WTC11 (cell line): ENCODE data around the gene NPIPB2. TPM values are rescaled to one million over a fixed set of nuclear protein-coding genes. Genes with fewer than 3 reads are reported as not detected.

Experiments
- ATAC-seq: fragments of 200-7000 bp; cut with Tn5 transposase; 2 replicates; pipeline ENCODE4 v1.10.0; 2021; ENCODE audit warnings: mild to moderate bottlenecking, moderate library complexity
- CTCF ChIA-PET: fragments of 300-600 bp; sonication (Branson Sonifier 250); formaldehyde crosslinking; loops from one replicate; lab custom pipeline; 2021; ENCODE audit warnings: antibody characterized with exemption; lab: Charles Lee
- POLR2A ChIA-PET: fragments of 350-600 bp; sonication (Branson Sonifier 250); formaldehyde crosslinking; loops from one replicate; lab custom pipeline; 2021; ENCODE audit warnings: antibody characterized with exemption; lab: Charles Lee
- DNase-seq: peaks from one replicate; pipeline ENCODE4 v3.0.0; 2021; ENCODE audit warnings: low spot score
- H3K27ac Mint-ChIP-seq: 2 replicates; pipeline ENCODE4 v1.8.0; 2021; ENCODE audit warnings: mixed read lengths
- H3K27me3 Mint-ChIP-seq: 2 replicates; pipeline ENCODE4 v1.8.0; 2021; ENCODE audit warnings: low read depth, mild to moderate bottlenecking, moderate library complexity, mixed read lengths
- H3K36me3 Mint-ChIP-seq: 2 replicates; pipeline ENCODE4 v1.8.0; 2021; ENCODE audit warnings: mixed read lengths
- H3K4me1 Mint-ChIP-seq: 2 replicates; pipeline ENCODE4 v1.8.0; 2022; ENCODE audit warnings: mixed read lengths
- H3K4me3 Mint-ChIP-seq: 2 replicates; pipeline ENCODE4 v1.8.0; 2021; ENCODE audit warnings: mild to moderate bottlenecking, moderate library complexity, mixed read lengths
- H3K9me3 Mint-ChIP-seq: 2 replicates; pipeline ENCODE4 v1.8.0; 2021; ENCODE audit warnings: mixed read lengths
- ATF3 ChIP-seq: sonication (generic); formaldehyde crosslinking; conservative IDR thresholded peaks from 2 replicates; pipeline ENCODE4 v1.8.1; 2022; ENCODE audit warnings: mild to moderate bottlenecking, missing genetic modification reagents
- E2F4 ChIP-seq: sonication (generic); formaldehyde crosslinking; IDR thresholded peaks from 2 replicates; pipeline ENCODE4 v1.8.1; 2022; ENCODE audit warnings: low read depth, mild to moderate bottlenecking, moderate library complexity, missing genetic modification reagents, borderline replicate concordance
- E2F5 ChIP-seq: sonication (generic); formaldehyde crosslinking; IDR thresholded peaks from 2 replicates; pipeline ENCODE4 v1.8.1; 2022; ENCODE audit warnings: mild to moderate bottlenecking, moderate library complexity, missing genetic modification reagents
- ERG ChIP-seq: fragments of 250-450 bp; sonication (Bioruptor Pico); IDR thresholded peaks from 2 replicates; pipeline ENCODE4 v1.8.0; 2021; ENCODE audit warnings: mild to moderate bottlenecking
- FOXP1 ChIP-seq: sonication (generic); formaldehyde crosslinking; IDR thresholded peaks from 2 replicates; pipeline ENCODE4 v1.8.0; 2022; ENCODE audit warnings: missing genetic modification reagents, mild to moderate bottlenecking, moderate library complexity, borderline replicate concordance
- FOXP4 ChIP-seq: sonication (generic); formaldehyde crosslinking; IDR thresholded peaks from 2 replicates; pipeline ENCODE4 v1.8.0; 2022; ENCODE audit warnings: mild to moderate bottlenecking, missing genetic modification reagents
- MLX ChIP-seq: sonication (generic); formaldehyde crosslinking; IDR thresholded peaks from 2 replicates; pipeline ENCODE4 v1.8.1; 2023; ENCODE audit warnings: mild to moderate bottlenecking, missing genetic modification reagents, moderate library complexity
- NFE2L1 ChIP-seq: sonication (generic); formaldehyde crosslinking; IDR thresholded peaks from 2 replicates; pipeline ENCODE4 v1.8.1; 2023; ENCODE audit warnings: missing genetic modification reagents
- NR2C2 ChIP-seq: sonication (generic); formaldehyde crosslinking; IDR thresholded peaks from 2 replicates; pipeline ENCODE4 v1.8.0; 2022; ENCODE audit warnings: mild to moderate bottlenecking, missing genetic modification reagents
- PRDM15 ChIP-seq: sonication (generic); formaldehyde crosslinking; IDR thresholded peaks from 2 replicates; pipeline ENCODE4 v1.8.0; 2022; ENCODE audit warnings: missing genetic modification reagents
- SP1 ChIP-seq: sonication (generic); formaldehyde crosslinking; conservative IDR thresholded peaks from 2 replicates; pipeline ENCODE4 v1.8.1; 2022; ENCODE audit warnings: missing genetic modification reagents
- TP53 ChIP-seq: sonication (generic); formaldehyde crosslinking; IDR thresholded peaks from 2 replicates; pipeline ENCODE4 v1.8.1; 2023; ENCODE audit warnings: mild to moderate bottlenecking, missing genetic modification reagents
- USF1 ChIP-seq: sonication (generic); formaldehyde crosslinking; IDR thresholded peaks from 2 replicates; pipeline ENCODE4 v1.8.0; 2022; ENCODE audit warnings: mild to moderate bottlenecking, missing genetic modification reagents
- ZBTB43 ChIP-seq: sonication (generic); formaldehyde crosslinking; IDR thresholded peaks from 2 replicates; pipeline ENCODE4 v1.8.1; 2023; ENCODE audit warnings: mild to moderate bottlenecking, missing genetic modification reagents
- ZMAT4 ChIP-seq: fragments of 250-450 bp; sonication (Bioruptor Pico); IDR thresholded peaks from 2 replicates; pipeline ENCODE4 v1.9.0; 2021; ENCODE audit warnings: mild to moderate bottlenecking
- total RNA-seq: library from RNA; stranded (reverse); gene quantifications from 3 replicates; pipeline ENCODE4 v1.2.3, GENCODE V29; 2021

Gene NPIPB2
- total RNA-seq, 1 experiment from 2014 or later: 14.4 TPM

- DNase-seq (peak; percentile 22), ATAC-seq (no peak)
- Mint-ChIP-seq H3K9me3 (no peaks in the 10 kb centered on the region), H3K36me3 (peaks cover 2% of the 10 kb centered on the region; the same call in 1 of the 2 replicates), H3K27me3 (no peaks in the 10 kb centered on the region; the same call in 1 of the 2 replicates), H3K4me1 (peaks cover 36% of the 10 kb centered on the region), H3K4me3 (peak overlapping the region; percentile 94), H3K27ac (no peak overlapping the region)
- ChIA-PET CTCF (no interaction called here), POLR2A (no interaction called here)
- TF ChIP-seq ZMAT4 (no peak), E2F5 (CRISPR knock-in tag) (0 out of 2 replicates have a peak, but pooled peaks have one; percentile 13), MLX (CRISPR knock-in tag) (no peak), ERG (CRISPR knock-in tag) (no peak), FOXP1 (peak; percentile 11; the same call in 1 of the 2 replicates), TP53 (peak; percentile 79; the same call in 1 of the 2 replicates), E2F4 (CRISPR knock-in tag) (no peak), SP1 (CRISPR knock-in tag) (no peak)
Observed at GRCh38 chr16:11915114-11915643, 26.7 kb downstream of the NPIPB2 start.

- peak overlapping the region; percentile 94 for H3K4me3 Mint-ChIP-seq
- H3K27me3 Mint-ChIP-seq: no peaks in the 10 kb centered on the region; the same call in 1 of the 2 replicates
- CTCF ChIA-PET: no interaction called here
- ATAC-seq (no peak), DNase-seq (peak; percentile 19)
- POLR2A ChIA-PET: no interaction called here
- H3K4me1 Mint-ChIP-seq: peaks cover 37% of the 10 kb centered on the region
- H3K27ac Mint-ChIP-seq: peak overlapping the region; percentile 44
- H3K36me3 Mint-ChIP-seq: peaks cover 2% of the 10 kb centered on the region; the same call in 1 of the 2 replicates
- no peaks in the 10 kb centered on the region for H3K9me3 Mint-ChIP-seq
- TF ChIP-seq FOXP4 (CRISPR knock-in tag) (0 out of 2 replicates have a peak, but pooled peaks have one; percentile 26), SP1 (CRISPR knock-in tag) (no peak), NFE2L1 (CRISPR knock-in tag) (no peak), PRDM15 (0 out of 2 replicates have a peak, but pooled peaks have one; percentile 34), ATF3 (CRISPR knock-in tag) (no peak), ZBTB43 (no peak), NR2C2 (CRISPR knock-in tag) (no peak), MLX (CRISPR knock-in tag) (no peak), USF1 (no peak)
Observed at GRCh38 chr16:11914210-11915113, 27.4 kb downstream of the NPIPB2 start.
